Ovary (tissue), 3 donors: ENCODE results near the gene HOXB1.

Source experiments
- CTCF ChIP-seq, 3 donors: fragments of 450-650 bp in 2 of 3; fragments of 200-600 bp in 1 of 3; IDR thresholded peaks; one replicate each; pipeline versions ENCODE4 v1.5.1 to v1.8.0; 2016 to 2022; ENCODE audit warnings: antibody characterized with exemption in 3 of 3, mild to moderate bottlenecking in 1 of 3
- EP300 ChIP-seq: sonication (generic); formaldehyde crosslinking; IDR thresholded peaks from one replicate; pipeline ENCODE4 v1.6.1; 2017; ENCODE audit warnings: antibody characterized with exemption
- POLR2A ChIP-seq: fragments of 450-650 bp; IDR thresholded peaks from one replicate; pipeline ENCODE4 v1.6.1; 2017; ENCODE audit warnings: antibody characterized with exemption, mild to moderate bottlenecking, moderate library complexity
- donor health status: DM: no; HTN: no; CAD: no.

GRCh38 chr17:48568499-48569239 lies 37.9 kb upstream of the HOXB1 start:
- TF ChIP-seq POLR2A (no peak), CTCF (IDR thresholded peaks at IDR 0.05) (no peak), EP300 (no peak)
